Muscle layer of duodenum (tissue), 2 donors: ENCODE results near the gene ADD1.

Source experiments
- H3K27ac ChIP-seq: one replicate; pipeline ENCODE4 v1.7.0; 2013; ENCODE audit warnings: mild to moderate bottlenecking, low read length
- H3K27me3 ChIP-seq: one replicate; pipeline ENCODE4 v1.7.0; 2013; ENCODE audit warnings: low read depth, mild to moderate bottlenecking, control low read depth, low read length
- H3K36me3 ChIP-seq, 2 donors: one replicate each; pipeline ENCODE4 v1.7.0; 2013; ENCODE audit warnings: low read length in 2 of 2, control low read depth in 1 of 2, mild to moderate bottlenecking in 1 of 2; ENCODE audit not compliant: insufficient read depth in 2 of 2, control insufficient read depth in 1 of 2
- H3K4me1 ChIP-seq, 2 donors: one replicate each; pipeline ENCODE4 v1.7.0; 2013; ENCODE audit warnings: low read length in 2 of 2, mild to moderate bottlenecking in 2 of 2, control low read depth in 1 of 2, moderate library complexity in 1 of 2; ENCODE audit not compliant: insufficient read depth in 2 of 2, control insufficient read depth in 1 of 2
- H3K4me3 ChIP-seq, 2 donors: one replicate each; pipeline ENCODE4 v1.7.0; 2013; ENCODE audit warnings: low read length in 2 of 2, low read depth in 1 of 2, mild to moderate bottlenecking in 1 of 2
- H3K9me3 ChIP-seq, 2 donors: one replicate each; pipeline ENCODE4 v1.7.0; 2013; ENCODE audit warnings: low read length in 2 of 2, control low read depth in 1 of 2, mild to moderate bottlenecking in 1 of 2; ENCODE audit not compliant: control insufficient read depth in 1 of 2
- donor health status: healthy.

Gene ADD1

GRCh38 chr4:2870082-2870481, 26.4 kb downstream of the ADD1 start:
- Histone ChIP-seq H3K27ac (peak overlapping the region; percentile 41), H3K4me1 (peaks cover 34 to 70% of the 10 kb centered on the region in 2 donors), H3K4me3 (no peak overlapping the region), H3K36me3 (no peaks in the 10 kb centered on the region), H3K27me3 (no peaks in the 10 kb centered on the region), H3K9me3 (no peaks in the 10 kb centered on the region)

- Histone ChIP-seq H3K4me3 (no peak overlapping the region), H3K27me3 (no peaks in the 10 kb centered on the region), H3K27ac (no peak overlapping the region), H3K4me1 (peaks cover 34 to 56% of the 10 kb centered on the region in 2 donors), H3K9me3 (no peaks in the 10 kb centered on the region), H3K36me3 (peaks cover 0 to 6% of the 10 kb centered on the region in 2 donors)
Observed at GRCh38 chr4:2871466-2871865, 27.8 kb downstream of the ADD1 start.

DNA sequence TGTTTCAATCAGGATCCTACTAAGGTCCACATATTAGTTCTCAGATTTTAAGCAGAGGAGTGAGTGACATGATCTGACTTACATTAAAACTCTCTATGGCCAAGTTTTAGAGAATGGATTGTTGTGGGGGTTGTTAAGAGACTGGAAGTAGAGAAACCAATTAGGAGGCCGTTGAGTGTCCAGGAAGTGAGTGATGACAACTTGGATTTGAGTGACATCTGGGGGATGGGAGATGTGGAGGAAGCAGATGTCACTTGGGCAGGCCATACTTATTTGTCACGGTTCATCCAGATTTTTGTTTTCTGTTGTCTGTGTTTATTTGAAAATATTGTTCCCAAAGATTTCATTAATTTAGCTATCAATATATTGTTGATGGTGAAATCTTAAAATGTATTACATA, 28.3 kb downstream of the ADD1 start:
- no peak overlapping the region for H3K27ac ChIP-seq
- no peaks in the 10 kb centered on the region for H3K27me3 ChIP-seq
- no peak overlapping the region for H3K4me3 ChIP-seq
- peaks cover 34 to 52% of the 10 kb centered on the region in 2 donors for H3K4me1 ChIP-seq
- no peaks in the 10 kb centered on the region for H3K9me3 ChIP-seq
- H3K36me3 ChIP-seq = peaks cover 0 to 6% of the 10 kb centered on the region in 2 donors

DNA sequence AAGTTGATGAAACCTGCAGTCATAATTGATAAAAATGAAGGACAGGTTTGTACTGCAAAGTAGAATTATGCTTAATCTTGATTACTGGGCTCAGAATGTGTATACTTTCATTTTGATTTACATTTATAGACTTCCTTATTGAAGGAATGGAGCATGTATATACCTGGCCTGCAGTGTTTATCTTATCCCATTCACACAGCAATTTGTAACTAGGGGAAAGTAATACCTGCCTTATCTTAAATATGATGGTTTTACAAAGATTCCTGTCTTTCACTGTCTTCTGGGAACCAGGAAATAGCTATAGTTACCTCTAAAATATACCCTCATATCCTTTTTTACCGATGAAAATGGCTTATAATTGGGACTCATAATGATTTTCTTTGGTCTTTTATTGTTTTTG, 29.7 kb downstream of the ADD1 start:
- H3K4me3 ChIP-seq = no peak overlapping the region
- H3K36me3 ChIP-seq = peaks cover 6 to 9% of the 10 kb centered on the region in 2 donors
- peaks cover 23 to 39% of the 10 kb centered on the region in 2 donors for H3K4me1 ChIP-seq
- H3K27me3 ChIP-seq = no peaks in the 10 kb centered on the region
- H3K9me3 ChIP-seq = no peaks in the 10 kb centered on the region
- H3K27ac ChIP-seq = peak overlapping the region; percentile 73

- no peaks in the 10 kb centered on the region for H3K27me3 ChIP-seq
- H3K27ac ChIP-seq = no peak overlapping the region
- no peaks in the 10 kb centered on the region for H3K9me3 ChIP-seq
- H3K36me3 ChIP-seq = peaks cover 7 to 9% of the 10 kb centered on the region in 2 donors
- peaks cover 16 to 24% of the 10 kb centered on the region in 2 donors for H3K4me1 ChIP-seq
- no peak overlapping the region for H3K4me3 ChIP-seq
Observed at GRCh38 chr4:2874861-2875260, 31.2 kb downstream of the ADD1 start.

DNA sequence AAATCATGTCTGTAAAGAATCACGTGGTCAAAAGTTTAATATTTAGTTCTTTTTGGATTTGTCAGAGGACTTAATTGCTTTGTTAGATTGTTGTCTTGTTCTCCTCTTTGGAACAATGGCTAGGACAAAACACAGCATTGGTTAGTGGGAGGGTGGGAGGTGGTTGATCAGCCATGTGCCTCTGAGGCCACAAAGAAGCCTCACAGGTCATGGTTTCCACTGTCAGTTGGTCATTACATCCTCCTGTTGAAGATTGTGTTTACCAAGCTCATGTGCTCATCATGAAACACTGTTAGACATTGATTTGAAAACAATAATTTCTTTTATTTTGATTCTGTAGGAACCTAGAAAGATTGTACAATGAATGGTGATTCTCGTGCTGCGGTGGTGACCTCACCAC, 31.9 kb downstream of the ADD1 start:
- H3K9me3 ChIP-seq = no peaks in the 10 kb centered on the region
- H3K4me1 ChIP-seq = peaks cover 9 to 17% of the 10 kb centered on the region in 2 donors
- H3K36me3 ChIP-seq = peaks cover 9 to 10% of the 10 kb centered on the region in 2 donors
- H3K27ac ChIP-seq = no peak overlapping the region
- no peak overlapping the region for H3K4me3 ChIP-seq
- no peaks in the 10 kb centered on the region for H3K27me3 ChIP-seq

- Histone ChIP-seq H3K9me3 (no peaks in the 10 kb centered on the region), H3K4me1 (peaks cover 7 to 8% of the 10 kb centered on the region in 2 donors), H3K4me3 (no peak overlapping the region), H3K27ac (no peak overlapping the region), H3K36me3 (peaks cover 19 to 24% of the 10 kb centered on the region in 2 donors), H3K27me3 (no peaks in the 10 kb centered on the region)
Observed at GRCh38 chr4:2878346-2878745, 34.7 kb downstream of the ADD1 start.

DNA sequence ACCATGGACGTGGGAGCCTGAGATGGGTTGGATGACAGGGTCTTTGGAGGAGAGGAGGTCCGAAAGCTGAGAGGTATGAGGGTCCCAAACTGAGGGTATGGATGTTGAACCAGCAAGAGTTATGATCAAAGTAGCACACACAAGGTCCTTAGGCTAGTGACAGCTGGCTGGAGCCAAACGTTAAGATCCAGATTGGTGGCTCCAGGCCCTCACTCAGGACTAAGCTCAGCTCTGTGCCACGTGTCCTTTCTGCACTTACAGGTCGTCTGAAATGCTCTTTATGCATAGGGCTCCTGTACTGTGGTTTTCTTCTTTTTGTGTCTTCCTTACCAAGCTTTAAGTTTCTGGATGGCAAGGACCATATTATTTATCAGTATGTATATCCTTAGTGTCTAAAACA, 35.4 kb downstream of the ADD1 start:
- Histone ChIP-seq H3K4me1 (peaks cover 1% of the 10 kb centered on the region in 2 donors), H3K27me3 (no peaks in the 10 kb centered on the region), H3K4me3 (no peak overlapping the region), H3K27ac (no peak overlapping the region), H3K36me3 (peaks cover 19 to 24% of the 10 kb centered on the region in 2 donors), H3K9me3 (no peaks in the 10 kb centered on the region)

DNA sequence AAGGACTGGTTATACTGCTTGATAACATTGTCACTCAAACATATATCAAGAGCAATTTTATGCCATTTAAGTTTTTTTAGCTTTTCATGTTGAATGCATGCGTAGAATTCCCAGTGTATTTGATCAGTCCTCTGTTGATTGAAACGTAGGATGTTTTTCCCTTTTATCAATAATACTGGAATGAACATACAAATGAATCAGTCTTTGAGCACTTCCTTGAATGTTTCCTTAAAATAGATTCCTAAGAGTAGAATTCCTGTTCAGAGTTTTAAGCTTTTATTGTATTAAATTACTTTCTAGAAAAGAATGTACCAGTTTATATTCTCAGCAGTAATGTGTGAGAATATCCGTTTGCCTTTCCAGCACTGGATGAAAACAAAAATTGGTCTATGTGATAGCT, 37.8 kb downstream of the ADD1 start:
- peaks cover 34 to 44% of the 10 kb centered on the region in 2 donors for H3K36me3 ChIP-seq
- H3K9me3 ChIP-seq = no peaks in the 10 kb centered on the region
- no peak overlapping the region for H3K4me3 ChIP-seq
- no peak overlapping the region for H3K27ac ChIP-seq
- no peaks in the 10 kb centered on the region for H3K4me1 ChIP-seq
- H3K27me3 ChIP-seq = no peaks in the 10 kb centered on the region

DNA sequence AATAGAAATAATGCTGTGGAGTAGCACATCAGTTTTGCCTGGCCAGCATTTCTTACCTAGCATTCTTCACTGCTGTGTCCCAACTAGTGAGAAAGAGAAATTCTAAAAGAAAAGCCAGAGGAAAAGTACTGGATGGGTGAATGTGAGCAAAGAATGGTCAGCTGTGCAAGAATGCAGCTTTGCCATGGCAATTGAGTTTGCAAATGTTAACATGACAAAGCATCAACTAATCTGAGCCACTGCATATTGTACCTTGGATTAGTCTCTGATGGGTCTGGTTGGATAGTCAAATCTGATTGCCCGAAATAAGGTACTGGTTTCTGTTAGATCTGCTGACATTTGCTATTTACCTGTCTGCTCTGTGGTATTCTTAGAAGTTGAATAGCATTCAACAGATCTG, 38.7 kb downstream of the ADD1 start:
- no peaks in the 10 kb centered on the region for H3K4me1 ChIP-seq
- peaks cover 38 to 44% of the 10 kb centered on the region in 2 donors for H3K36me3 ChIP-seq
- no peaks in the 10 kb centered on the region for H3K27me3 ChIP-seq
- no peaks in the 10 kb centered on the region for H3K9me3 ChIP-seq
- H3K27ac ChIP-seq = no peak overlapping the region
- H3K4me3 ChIP-seq = no peak overlapping the region

- H3K27ac ChIP-seq = no peak overlapping the region
- no peaks in the 10 kb centered on the region for H3K27me3 ChIP-seq
- H3K4me1 ChIP-seq = no peaks in the 10 kb centered on the region
- H3K4me3 ChIP-seq = no peak overlapping the region
- H3K9me3 ChIP-seq = no peaks in the 10 kb centered on the region
- peaks cover 39 to 42% of the 10 kb centered on the region in 2 donors for H3K36me3 ChIP-seq
Observed at GRCh38 chr4:2886161-2886560, 42.5 kb downstream of the ADD1 start.

- no peak overlapping the region for H3K27ac ChIP-seq
- H3K4me3 ChIP-seq = no peak overlapping the region
- no peaks in the 10 kb centered on the region for H3K4me1 ChIP-seq
- peaks cover 39% of the 10 kb centered on the region in 2 donors for H3K36me3 ChIP-seq
- no peaks in the 10 kb centered on the region for H3K9me3 ChIP-seq
- H3K27me3 ChIP-seq = no peaks in the 10 kb centered on the region
Observed at GRCh38 chr4:2886622-2887021, 43.0 kb downstream of the ADD1 start.
